ENCODE data around the gene MLX. TPM values are rescaled to one million over a fixed set of nuclear protein-coding genes. Genes with fewer than 3 reads are reported as not detected.
"Not testable (repeated sequence)": the region's sequence is repeated elsewhere in the genome, so short reads cannot be mapped to it uniquely, and the experiment has no call there.

MLX gene
- total RNA-seq, 1 experiment from 2014 or later, result 42.4 TPM

DNA sequence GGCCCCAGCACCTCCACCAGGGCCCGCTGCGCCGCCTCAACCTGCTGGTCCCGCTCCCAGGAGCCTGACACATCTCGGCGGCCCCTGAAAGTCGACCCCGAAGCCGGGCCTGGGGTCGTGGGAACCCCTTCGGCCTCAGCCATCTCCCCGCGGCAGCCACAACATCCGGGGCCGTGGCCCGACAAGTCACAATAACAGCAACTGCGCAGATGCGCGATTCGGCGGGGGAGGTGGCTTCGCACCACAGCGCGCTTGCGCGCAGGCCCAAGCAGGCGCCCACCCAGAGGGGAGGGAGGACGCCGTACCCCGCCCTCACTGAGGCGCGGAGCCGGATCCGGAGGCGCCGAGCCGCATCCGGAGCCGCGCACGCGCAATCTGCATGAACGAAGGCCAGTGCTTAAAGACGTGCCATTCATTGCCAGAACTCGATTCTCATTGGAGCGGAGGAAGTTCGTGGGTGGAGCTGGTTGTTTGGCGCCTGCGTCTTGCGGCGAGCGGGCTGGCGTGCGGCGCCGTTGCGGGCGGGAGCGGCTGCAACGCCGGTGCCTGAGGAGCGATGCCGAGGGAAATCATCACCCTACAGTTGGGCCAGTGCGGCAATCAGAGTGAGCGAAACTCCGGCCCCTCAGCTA, 42.4 kb downstream of the MLX start, which contains the start of the genes RETREG3 and TUBG1:
Gene RETREG3 (minus strand): TSS at position 193 of the 632 bp plus-strand sequence. CDS start 50 bp downstream, at position 143.
Gene TUBG1 (plus strand): TSS at position 502 of the 632 bp plus-strand sequence. CDS start 55 bp downstream, at position 557.
- Histone ChIP-seq H2AFZ (ENCODE audit: low read length) (peak within 1 kb of the TSS; percentile 97), H3K27ac (ENCODE audit: low read length) (peak within 1 kb of the TSS; percentile 56), H3K9ac (ENCODE audit: low read length) (peak within 1 kb of the TSS; percentile 95), H3K9me3 (ENCODE audit: low read length) (no peaks in the 10 kb centered on the region), H3K4me3 (ENCODE audit: low read length) (peak within 1 kb of the TSS; percentile 98), H4K20me1 (ENCODE audit: insufficient read depth, low read depth, low read length) (no peaks in the 10 kb centered on the region), H3K4me2 (ENCODE audit: low read depth, low read length, poor library complexity, severe bottlenecking) (peak within 1 kb of the TSS; percentile 99), H3K27me3 (ENCODE audit: low read length) (no peaks in the 10 kb centered on the region), H3K4me1 (ENCODE audit: low read length) (peaks cover 31% of the 10 kb centered on the region), H3K79me2 (ENCODE audit: low read length) (peaks cover 58% of the 10 kb centered on the region), H3K36me3 (ENCODE audit: insufficient read depth, low read length) (peaks cover 7% of the 10 kb centered on the region; the same call in 1 of the 2 replicates), H3K9me2 (replicated peaks; ENCODE audit: insufficient read depth, low read length) (no peaks in the 10 kb centered on the region)
- DNase-seq, result peak; percentile 99

DNA sequence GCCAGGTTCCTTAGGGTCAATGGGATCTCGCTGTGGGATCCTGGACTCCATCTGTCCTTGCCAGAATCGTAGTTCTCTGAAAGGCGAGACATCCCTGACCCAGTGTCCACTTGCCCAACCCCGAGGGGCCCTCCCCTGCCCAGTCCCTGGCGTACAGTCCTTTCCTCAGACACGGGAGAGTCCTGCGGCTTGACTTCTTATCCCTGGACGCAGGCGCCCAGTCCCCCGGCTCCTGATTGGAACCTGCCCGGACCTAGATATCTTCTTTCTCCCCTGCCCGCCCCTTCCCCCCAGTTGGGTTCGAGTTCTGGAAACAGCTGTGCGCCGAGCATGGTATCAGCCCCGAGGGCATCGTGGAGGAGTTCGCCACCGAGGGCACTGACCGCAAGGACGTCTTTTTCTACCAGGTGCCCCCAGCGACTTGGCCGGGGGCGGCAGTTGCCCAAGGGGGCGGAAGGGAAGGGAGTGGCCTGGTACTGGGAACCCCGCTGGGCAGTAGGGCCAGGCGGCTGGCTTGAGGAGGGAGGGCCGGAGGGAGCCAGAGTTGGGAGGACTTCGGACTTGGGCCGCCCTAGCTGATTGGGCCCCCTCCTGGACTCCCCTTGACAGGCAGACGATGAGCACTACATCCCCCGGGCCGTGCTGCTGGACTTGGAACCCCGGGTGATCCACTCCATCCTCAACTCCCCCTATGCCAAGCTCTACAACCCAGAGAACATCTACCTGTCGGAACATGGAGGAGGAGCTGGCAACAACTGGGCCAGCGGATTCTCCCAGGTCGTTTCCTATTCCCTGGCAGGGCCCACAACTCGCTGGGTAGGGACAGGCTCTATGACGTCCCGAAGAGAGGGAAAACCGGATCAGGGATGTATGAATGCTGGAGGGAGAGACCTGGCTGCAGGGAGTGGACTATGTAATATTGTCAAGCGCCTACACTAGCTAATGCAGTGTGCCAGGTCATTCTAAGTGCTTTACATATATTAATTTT, 43.2 kb downstream of the MLX start:
- peak overlapping the region; percentile 99 for H3K4me2 ChIP-seq (ENCODE audit: low read depth, low read length, poor library complexity, severe bottlenecking)
- not testable (repeated sequence) for H3K9me3 ChIP-seq (ENCODE audit: low read length); H3K36me3 ChIP-seq (ENCODE audit: insufficient read depth, low read length); H4K20me1 ChIP-seq (ENCODE audit: insufficient read depth, low read depth, low read length); H3K27me3 ChIP-seq (ENCODE audit: low read length); H3K9me2 ChIP-seq (replicated peaks; ENCODE audit: insufficient read depth, low read length)
- H3K27ac ChIP-seq (ENCODE audit: low read length), result peak overlapping the region; percentile 46
- peaks cover 31% of the 10 kb centered on the region for H3K4me1 ChIP-seq (ENCODE audit: low read length)
- peak overlapping the region; percentile 95 for H3K9ac ChIP-seq (ENCODE audit: low read length)
- peak; percentile 60 for DNase-seq
- H3K79me2 ChIP-seq (ENCODE audit: low read length), result peaks cover 50% of the 10 kb centered on the region
- peak overlapping the region; percentile 98 for H3K4me3 ChIP-seq (ENCODE audit: low read length)
- peak overlapping the region; percentile 97 for H2AFZ ChIP-seq (ENCODE audit: low read length)

DNA sequence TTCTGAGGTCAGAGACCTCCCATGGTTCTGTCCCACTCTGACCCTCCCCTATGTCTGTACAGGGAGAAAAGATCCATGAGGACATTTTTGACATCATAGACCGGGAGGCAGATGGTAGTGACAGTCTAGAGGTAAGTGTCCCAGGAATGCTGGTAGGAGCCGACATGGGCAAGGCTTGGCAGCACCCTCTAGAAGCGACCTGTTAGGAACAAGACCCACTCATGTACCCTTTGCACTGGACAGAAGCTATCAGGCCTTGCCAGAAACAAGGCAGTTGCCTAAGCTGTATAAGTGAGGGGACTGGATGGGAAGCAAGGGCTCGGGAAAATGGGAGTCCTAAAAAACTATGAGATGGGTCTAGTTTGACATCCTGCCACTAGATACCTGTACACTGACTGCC, 45.1 kb downstream of the MLX start:
- Histone ChIP-seq H4K20me1 (ENCODE audit: insufficient read depth, low read depth, low read length) (no peaks in the 10 kb centered on the region), H3K4me2 (ENCODE audit: low read depth, low read length, poor library complexity, severe bottlenecking) (no peak overlapping the region), H3K9ac (ENCODE audit: low read length) (no peak overlapping the region), H3K36me3 (ENCODE audit: insufficient read depth, low read length) (peaks cover 12% of the 10 kb centered on the region; the same call in 1 of the 2 replicates), H3K9me2 (replicated peaks; ENCODE audit: insufficient read depth, low read length) (no peaks in the 10 kb centered on the region), H3K27ac (ENCODE audit: low read length) (no peak overlapping the region), H3K4me3 (ENCODE audit: low read length) (no peak overlapping the region), H3K27me3 (ENCODE audit: low read length) (no peaks in the 10 kb centered on the region), H3K4me1 (ENCODE audit: low read length) (peaks cover 21% of the 10 kb centered on the region), H3K9me3 (ENCODE audit: low read length) (no peaks in the 10 kb centered on the region), H2AFZ (ENCODE audit: low read length) (no peak overlapping the region), H3K79me2 (ENCODE audit: low read length) (peaks cover 31% of the 10 kb centered on the region)
- DNase-seq, result no peak

DNA sequence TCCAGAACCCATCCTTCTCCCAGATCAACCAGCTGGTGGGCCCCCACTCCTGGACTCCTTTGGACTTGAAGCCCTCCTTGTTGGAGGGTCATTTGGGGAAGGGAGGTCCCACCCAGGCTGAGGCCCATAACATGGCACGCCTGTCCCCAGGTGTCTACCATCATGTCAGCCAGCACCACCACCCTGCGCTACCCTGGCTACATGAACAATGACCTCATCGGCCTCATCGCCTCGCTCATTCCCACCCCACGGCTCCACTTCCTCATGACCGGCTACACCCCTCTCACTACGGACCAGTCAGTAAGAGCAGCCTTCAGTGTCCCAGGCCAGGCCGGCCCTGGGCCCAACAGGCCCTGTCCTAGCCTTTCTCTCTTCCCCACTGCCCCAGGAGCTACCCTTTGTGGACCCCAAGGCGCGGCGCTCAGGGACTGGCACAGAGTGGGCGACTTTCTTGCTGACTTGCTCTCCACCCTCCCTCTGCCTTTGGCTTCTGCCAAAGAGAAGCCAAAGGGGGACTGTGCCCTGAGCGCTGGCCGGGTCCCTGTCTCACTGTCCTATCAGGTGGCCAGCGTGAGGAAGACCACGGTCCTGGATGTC, 46.9 kb downstream of the MLX start:
- no peak overlapping the region for H2AFZ ChIP-seq (ENCODE audit: low read length)
- peaks cover 23% of the 10 kb centered on the region for H3K4me1 ChIP-seq (ENCODE audit: low read length)
- no peaks in the 10 kb centered on the region for H3K27me3 ChIP-seq (ENCODE audit: low read length)
- H3K27ac ChIP-seq (ENCODE audit: low read length), result no peak overlapping the region
- H3K4me2 ChIP-seq (ENCODE audit: low read depth, low read length, poor library complexity, severe bottlenecking), result no peak overlapping the region
- no peak overlapping the region for H3K4me3 ChIP-seq (ENCODE audit: low read length)
- H3K36me3 ChIP-seq (ENCODE audit: insufficient read depth, low read length), result peaks cover 12% of the 10 kb centered on the region; the same call in 1 of the 2 replicates
- no peak for DNase-seq
- no peaks in the 10 kb centered on the region for H4K20me1 ChIP-seq (ENCODE audit: insufficient read depth, low read depth, low read length)
- H3K9ac ChIP-seq (ENCODE audit: low read length), result no peak overlapping the region
- peaks cover 13% of the 10 kb centered on the region for H3K79me2 ChIP-seq (ENCODE audit: low read length)
- H3K9me2 ChIP-seq (replicated peaks; ENCODE audit: insufficient read depth, low read length), result no peaks in the 10 kb centered on the region
- no peaks in the 10 kb centered on the region for H3K9me3 ChIP-seq (ENCODE audit: low read length)

DNA sequence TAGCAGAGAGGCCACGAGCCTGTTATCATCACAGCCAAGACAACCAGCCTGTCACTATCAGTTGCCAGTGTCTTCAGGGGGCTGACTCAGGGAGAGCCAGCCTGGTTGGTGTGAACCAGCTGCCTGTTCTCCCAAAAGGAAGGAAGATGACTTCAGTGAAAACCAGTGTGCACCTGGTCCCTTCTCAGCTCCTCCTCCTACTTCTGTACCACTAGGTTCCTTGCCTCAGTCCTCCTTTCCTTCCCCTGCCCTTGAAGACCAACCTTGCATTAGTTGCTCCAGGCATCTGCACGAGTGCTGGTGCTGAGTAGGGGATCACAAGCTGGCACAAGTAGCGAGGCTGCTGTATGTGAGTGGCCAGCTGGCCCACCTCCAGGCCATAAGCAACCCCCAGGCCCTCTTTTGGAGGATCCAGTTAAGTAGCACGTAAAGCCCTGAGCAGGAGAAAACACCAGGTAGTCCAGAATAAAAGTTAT, 51.1 kb downstream of the MLX start:
- H3K36me3 ChIP-seq (ENCODE audit: insufficient read depth, low read length), result 0 out of 2 replicates have a peak, but pooled peaks cover 5% of the 10 kb centered on the region
- no peaks in the 10 kb centered on the region for H3K79me2 ChIP-seq (ENCODE audit: low read length)
- no peaks in the 10 kb centered on the region for H3K27me3 ChIP-seq (ENCODE audit: low read length)
- H3K4me2 ChIP-seq (ENCODE audit: low read depth, low read length, poor library complexity, severe bottlenecking), result peak overlapping the region; percentile 33
- H3K9me3 ChIP-seq (ENCODE audit: low read length), result no peaks in the 10 kb centered on the region
- H3K9ac ChIP-seq (ENCODE audit: low read length), result 0 out of 2 replicates have a peak overlapping the region, but pooled peaks have one; percentile 19
- no peaks in the 10 kb centered on the region for H3K9me2 ChIP-seq (replicated peaks; ENCODE audit: insufficient read depth, low read length)
- no peak overlapping the region for H2AFZ ChIP-seq (ENCODE audit: low read length)
- DNase-seq, result no peak
- peaks cover 20% of the 10 kb centered on the region for H3K4me1 ChIP-seq (ENCODE audit: low read length)
- no peaks in the 10 kb centered on the region for H4K20me1 ChIP-seq (ENCODE audit: insufficient read depth, low read depth, low read length)
- no peak overlapping the region for H3K27ac ChIP-seq (ENCODE audit: low read length)
- no peak overlapping the region for H3K4me3 ChIP-seq (ENCODE audit: low read length)

DNA sequence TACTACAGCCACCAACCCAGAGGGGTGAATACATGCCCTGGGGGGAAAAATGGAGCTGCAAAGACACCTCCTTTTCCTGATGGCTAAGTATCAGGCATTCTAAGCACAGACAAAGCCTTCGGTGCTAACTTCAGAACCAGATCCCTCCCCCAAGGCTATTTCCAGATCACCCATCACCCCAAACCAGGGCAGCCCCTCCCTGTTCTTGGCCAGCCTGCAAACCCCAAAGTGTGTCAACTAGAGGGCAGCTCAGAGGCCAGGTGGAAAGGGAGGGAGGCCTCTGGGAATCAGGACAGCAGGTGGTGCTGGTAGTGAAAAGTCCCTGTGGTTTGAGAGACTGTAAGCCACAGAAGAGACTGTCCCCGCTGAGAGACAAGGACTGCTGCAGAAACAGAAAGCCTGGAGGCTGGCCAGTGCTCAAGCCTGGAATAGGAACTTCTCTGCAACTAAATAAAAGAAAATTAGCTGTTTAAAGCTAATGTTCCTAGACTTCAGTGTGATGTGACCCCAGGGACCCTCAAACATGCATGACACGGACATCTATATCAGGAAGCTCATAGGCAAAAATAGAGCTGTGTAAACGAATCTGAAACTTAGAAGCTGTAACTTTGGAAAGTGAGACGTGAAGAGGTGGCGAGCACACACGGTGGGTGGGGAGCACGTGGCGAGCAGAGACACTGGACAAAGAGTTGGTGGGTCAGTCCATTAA, 51.7 kb downstream of the MLX start:
- peak overlapping the region; percentile 33 for H3K4me2 ChIP-seq (ENCODE audit: low read depth, low read length, poor library complexity, severe bottlenecking)
- no peaks in the 10 kb centered on the region for H3K79me2 ChIP-seq (ENCODE audit: low read length)
- H4K20me1 ChIP-seq (ENCODE audit: insufficient read depth, low read depth, low read length), result no peaks in the 10 kb centered on the region
- 0 out of 2 replicates have a peak, but pooled peaks cover 5% of the 10 kb centered on the region for H3K36me3 ChIP-seq (ENCODE audit: insufficient read depth, low read length)
- no peak overlapping the region for H3K27ac ChIP-seq (ENCODE audit: low read length)
- H3K9me3 ChIP-seq (ENCODE audit: low read length), result no peaks in the 10 kb centered on the region
- DNase-seq, result peak; percentile 66
- H3K27me3 ChIP-seq (ENCODE audit: low read length), result no peaks in the 10 kb centered on the region
- H3K4me1 ChIP-seq (ENCODE audit: low read length), result peaks cover 20% of the 10 kb centered on the region
- no peak overlapping the region; the same call in 1 of the 2 replicates for H2AFZ ChIP-seq (ENCODE audit: low read length)
- no peak overlapping the region for H3K4me3 ChIP-seq (ENCODE audit: low read length)
- peak overlapping the region; percentile 19 for H3K9ac ChIP-seq (ENCODE audit: low read length)
- no peaks in the 10 kb centered on the region for H3K9me2 ChIP-seq (replicated peaks; ENCODE audit: insufficient read depth, low read length)

DNA sequence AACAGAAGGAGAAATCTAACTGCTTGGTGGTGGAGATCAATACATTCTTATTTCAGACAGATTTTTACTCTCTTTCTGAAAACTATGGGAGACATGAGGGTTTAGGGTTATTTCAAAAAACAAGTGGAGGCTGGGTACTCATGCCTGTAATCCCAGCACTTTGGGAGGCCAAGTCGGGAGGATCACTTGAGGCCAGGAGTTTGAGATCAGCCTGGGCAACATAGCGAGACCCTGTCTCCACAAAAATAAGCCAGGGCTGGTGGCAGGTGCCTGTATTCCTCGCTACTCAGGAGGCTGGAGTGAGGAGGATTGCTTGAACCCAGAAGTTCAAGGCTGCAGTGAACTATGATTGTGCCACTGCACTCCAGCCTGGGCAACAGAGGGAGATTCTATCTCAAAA, 55.1 kb downstream of the MLX start:
- not testable (repeated sequence) for H2AFZ ChIP-seq (ENCODE audit: low read length); H3K27me3 ChIP-seq (ENCODE audit: low read length); H3K9me3 ChIP-seq (ENCODE audit: low read length); H3K36me3 ChIP-seq (ENCODE audit: insufficient read depth, low read length); H3K27ac ChIP-seq (ENCODE audit: low read length); H4K20me1 ChIP-seq (ENCODE audit: insufficient read depth, low read depth, low read length); H3K4me2 ChIP-seq (ENCODE audit: low read depth, low read length, poor library complexity, severe bottlenecking); H3K4me3 ChIP-seq (ENCODE audit: low read length); DNase-seq; H3K79me2 ChIP-seq (ENCODE audit: low read length); H3K9me2 ChIP-seq (replicated peaks; ENCODE audit: insufficient read depth, low read length); H3K9ac ChIP-seq (ENCODE audit: low read length)
- peaks cover 20% of the 10 kb centered on the region for H3K4me1 ChIP-seq (ENCODE audit: low read length)

Measured in Karpas-422 (cell line).